Dermis blood vessel endothelial cell (primary cell): ENCODE data around the gene KCNQ1. TPM values are rescaled to one million over a fixed set of nuclear protein-coding genes. Genes with fewer than 3 reads are reported as not detected.

Experiments
- DNase-seq: peaks from one replicate; pipeline ENCODE4 v3.0.0; 2010
- total RNA-seq: library from RNA; depleted of rRNA; stranded (reverse); fragments of >200 nt; gene quantifications from 2 replicates; pipeline ENCODE4 v1.2.3, GENCODE V29; 2014

Gene KCNQ1
- total RNA-seq, 1 donor from 2014 or later: 0.34 TPM

DNA sequence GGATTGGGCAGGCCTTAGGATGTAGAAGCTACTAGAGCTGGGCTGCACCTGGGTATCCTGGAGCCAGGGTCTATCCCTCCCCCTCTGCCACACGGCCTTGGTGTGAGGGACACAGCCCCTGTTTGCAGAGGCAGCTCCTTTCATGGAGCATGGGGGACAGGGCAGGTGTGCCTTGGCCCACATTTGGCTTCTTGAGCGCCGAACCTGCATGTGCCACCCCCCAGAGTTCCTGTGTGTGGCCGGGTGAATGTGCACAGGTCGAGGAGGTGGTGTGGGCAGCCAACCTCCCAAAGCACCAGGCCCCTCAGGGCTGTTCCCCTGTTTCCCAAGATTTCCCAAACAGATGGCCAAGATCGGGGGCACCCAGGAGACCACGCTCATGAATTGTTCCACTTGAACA lies 262.9 kb downstream of the KCNQ1 start:
- no peak for DNase-seq

DNA sequence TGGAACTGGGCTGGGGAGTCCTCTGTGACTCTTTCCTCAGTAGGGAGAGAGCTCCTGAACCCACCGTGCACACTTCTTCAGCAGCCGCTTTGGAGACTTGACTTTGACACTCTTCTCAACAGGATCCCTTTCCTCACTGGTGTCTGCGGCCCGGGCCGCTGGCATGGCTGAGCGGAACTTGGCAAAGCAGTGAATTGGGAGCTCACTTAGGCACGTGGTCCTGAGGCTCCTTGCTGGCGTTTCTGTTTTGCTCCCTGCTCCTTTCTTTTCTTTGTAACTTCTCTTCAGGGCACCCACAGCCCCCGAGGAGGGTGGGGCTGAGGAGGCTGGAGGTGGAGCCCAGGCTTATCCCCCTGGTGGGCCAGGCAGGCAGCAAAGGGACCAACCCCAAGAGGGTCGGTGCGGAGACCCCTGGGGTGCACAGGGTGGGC lies 263.4 kb downstream of the KCNQ1 start:
- DNase-seq: no peak

DNA sequence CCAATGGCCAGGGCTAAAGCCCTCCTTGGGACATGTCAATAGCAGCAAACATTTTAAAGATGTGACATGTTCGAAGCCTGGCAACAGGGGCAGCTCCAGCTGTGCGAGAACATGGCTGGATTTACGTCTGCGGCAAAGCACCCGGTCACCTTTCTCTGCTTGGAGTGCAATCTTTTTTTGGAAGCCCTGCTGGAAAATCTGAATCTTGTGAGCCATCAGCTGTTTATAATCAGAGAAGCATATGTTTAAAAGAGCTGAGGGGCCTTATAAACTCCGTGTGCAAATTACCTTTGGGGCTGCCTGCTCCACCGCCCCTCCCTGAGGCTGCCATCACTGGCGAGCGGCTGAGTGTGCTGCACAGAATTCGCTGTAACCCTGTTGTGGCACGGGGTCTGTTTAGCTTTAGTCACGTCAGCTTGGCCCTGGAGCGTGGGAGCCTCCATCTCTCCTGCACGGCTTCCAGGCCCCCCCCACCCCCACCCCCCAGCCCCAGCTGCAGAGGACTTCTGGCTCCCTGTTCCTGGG lies 264.0 kb downstream of the KCNQ1 start:
- no peak for DNase-seq

GRCh38 chr11:2709429-2709828 lies 264.6 kb downstream of the KCNQ1 start:
- DNase-seq: no peak

- DNase-seq: no peak
Measured at GRCh38 chr11:2711161-2711560, 266.4 kb downstream of the KCNQ1 start.

DNA sequence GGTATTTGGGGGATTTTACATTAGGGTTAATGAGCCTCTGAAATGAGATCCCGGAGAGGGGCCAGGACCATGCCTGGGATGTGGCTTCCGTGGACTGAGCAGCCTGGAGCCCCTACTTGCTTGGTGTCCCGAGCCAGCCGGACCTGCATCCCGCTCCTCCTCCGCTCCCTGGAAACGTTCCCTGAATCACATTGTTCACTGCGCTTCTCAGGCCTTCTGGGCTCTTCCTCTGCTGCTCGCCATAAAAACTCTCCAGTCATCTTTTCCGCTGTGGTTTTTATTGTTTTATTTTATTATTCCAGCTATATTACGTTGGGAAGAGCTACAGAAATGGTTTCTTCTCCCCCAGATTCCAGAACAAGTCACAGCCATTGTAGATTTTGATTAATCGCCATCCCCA lies 268.3 kb downstream of the KCNQ1 start:
- DNase-seq: no peak

DNA sequence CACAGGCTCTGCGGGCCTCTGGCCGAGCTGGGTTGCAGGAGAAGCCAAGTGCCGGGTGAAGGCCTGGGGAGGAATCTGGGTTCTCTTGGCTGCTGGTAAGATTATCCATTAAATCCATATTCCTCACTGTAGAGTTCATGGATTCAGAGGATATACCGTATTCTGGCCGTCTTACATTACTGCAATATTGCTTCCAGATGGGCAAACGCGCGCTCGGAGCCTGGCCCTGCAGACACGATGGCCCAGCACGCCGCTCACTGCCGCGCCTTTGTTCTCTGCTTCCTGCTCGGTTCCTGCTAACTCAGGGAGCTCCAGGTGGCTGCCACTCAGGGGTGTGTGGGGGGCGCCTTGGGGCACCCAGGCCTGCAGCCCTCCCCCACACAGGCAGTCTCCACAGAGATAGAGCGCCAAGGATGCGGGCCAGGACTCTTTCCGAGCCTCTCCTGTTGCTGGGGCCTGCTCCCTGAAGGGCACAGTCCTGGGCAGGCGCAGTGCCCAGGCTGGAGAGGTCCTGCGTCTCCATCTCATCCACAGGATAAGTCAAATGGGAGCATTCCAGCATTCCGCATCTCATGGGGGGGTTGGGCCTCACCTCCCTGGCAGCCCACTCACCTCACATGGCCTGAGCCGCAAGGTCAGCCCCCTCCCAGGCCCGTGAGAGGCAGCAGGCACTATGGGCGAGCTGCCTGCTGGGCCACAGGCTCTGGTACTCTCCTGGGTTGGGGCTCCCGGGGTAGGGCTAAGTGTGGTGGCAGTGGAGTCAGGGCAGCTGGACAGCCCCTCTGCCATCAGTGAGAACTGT lies 269.1 kb downstream of the KCNQ1 start:
- DNase-seq: no peak

DNA sequence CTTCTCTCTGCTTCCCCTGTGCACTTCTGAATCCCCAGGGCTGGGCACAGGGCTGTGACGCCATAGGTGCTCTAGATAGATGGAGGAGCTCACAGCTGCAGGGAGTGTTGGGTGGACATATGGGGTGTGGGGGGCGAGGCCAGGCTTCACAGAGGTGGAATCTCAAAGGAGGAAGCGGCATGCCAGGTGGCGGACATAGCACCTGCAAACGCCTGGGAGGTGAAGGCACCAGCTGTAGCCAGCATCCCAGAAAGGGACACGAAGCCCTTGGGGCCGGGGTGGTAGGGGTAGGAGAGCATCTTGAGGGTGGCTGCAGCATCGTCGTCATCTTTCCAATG lies 269.6 kb downstream of the KCNQ1 start:
- DNase-seq: no peak

GRCh38 chr11:2714871-2715270 lies 270.1 kb downstream of the KCNQ1 start:
- DNase-seq: no peak

DNA sequence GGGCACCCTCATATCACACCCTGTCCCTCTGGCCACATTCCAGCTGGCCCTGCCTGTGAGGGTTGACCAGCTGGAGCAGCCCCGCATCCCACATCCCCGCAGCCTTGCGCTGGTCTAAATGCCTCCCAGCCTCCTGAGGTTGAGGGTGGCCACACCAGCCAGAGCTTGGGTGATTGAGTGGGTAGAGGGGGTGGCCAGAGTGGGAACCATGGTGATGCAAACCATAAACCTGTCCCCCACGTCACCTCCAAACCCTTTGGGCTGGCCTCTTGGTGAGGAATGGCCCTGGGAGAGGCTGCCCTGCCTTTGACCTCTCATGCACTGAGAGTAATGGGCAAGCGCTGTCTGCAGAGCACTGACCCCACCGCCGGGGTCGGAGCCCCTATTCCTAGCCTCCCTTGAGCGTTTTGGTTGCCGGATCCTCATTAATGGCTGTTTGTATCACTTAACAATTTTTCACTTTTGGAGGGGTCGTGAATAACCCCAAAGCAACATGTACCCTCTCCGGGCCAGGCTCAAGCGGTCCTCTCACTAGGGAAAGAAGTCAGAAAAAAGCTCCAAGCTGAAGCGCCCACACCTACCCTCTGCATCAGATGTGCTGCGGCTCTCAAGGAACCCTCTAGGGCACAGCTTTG lies 271.0 kb downstream of the KCNQ1 start:
- no peak for DNase-seq

DNA sequence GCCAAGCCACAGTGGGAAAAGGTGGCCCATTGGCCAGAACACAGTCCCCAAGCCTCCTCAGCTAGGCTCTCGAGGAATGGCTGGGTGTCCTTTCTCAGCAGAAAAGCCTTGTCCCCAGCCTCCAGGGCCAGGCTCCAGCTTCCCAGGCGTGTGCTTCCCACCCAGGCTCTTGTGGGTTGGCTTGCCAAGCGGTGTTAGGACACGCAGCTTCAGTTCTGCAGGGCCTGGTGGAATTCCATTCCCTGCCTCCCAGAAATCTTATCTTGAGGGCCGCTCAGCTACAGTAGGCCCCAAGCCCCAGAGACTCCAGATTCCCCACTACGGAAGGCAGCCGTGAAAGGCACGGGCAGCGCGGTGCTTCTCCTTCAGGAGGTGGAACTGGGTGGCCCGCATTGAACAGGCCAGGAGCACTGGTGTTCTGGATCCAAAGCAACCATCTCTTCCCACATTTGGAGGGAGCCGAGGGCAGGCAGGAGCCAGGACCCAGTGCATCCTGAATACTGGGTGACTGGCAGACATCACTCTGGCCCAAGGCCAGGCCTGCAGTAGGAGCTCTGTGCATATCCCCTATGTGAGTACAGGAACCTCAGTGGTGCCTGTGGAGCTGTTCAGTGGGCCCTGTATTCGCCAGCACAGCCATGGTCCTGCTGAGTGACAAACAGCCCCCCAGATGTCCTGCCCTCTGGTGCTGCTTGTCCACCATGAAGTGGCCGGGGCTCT lies 271.7 kb downstream of the KCNQ1 start:
- DNase-seq: no peak

GRCh38 chr11:2717561-2718325 lies 272.9 kb downstream of the KCNQ1 start:
- DNase-seq: no peak

GRCh38 chr11:2718817-2719438 lies 274.1 kb downstream of the KCNQ1 start:
- no peak for DNase-seq

DNA sequence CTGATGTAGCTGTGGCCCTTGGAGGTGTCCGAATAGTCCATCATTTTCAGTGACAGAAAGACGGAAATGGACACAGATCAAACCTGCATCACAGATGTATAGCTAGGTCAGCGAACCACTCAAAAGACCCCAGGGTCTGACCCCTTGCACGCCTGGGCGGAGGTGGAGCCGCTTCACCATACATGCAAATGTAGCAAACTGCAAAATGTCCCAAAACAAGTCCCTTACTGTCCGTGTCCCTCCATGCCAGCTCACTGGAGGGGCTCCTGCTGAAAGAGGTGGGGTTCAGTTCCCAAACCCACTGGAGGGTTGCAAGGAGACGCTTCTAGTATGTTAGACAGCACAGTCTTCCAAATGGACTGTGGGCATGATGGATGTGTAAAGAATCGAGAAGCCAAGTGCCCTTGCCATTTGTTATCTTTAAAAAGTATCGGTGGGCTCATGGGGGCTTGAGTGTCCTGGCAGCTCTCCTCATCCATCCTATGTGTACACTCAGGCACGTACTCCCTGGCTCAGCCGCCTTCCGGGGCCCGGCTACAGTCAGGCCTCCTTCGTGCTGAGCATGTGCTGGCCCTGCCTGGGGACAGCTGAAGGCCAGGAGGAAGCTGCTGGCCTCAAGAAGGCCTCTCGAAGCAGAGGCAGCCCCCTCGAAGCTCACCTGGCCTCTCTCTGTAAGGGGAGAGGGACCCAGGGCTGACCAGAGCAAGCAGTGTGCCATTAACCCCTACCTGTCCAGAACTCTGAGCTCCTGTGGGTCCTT lies 275.2 kb downstream of the KCNQ1 start:
- no peak for DNase-seq

GRCh38 chr11:2721210-2721916 lies 276.6 kb downstream of the KCNQ1 start:
- no peak for DNase-seq

DNA sequence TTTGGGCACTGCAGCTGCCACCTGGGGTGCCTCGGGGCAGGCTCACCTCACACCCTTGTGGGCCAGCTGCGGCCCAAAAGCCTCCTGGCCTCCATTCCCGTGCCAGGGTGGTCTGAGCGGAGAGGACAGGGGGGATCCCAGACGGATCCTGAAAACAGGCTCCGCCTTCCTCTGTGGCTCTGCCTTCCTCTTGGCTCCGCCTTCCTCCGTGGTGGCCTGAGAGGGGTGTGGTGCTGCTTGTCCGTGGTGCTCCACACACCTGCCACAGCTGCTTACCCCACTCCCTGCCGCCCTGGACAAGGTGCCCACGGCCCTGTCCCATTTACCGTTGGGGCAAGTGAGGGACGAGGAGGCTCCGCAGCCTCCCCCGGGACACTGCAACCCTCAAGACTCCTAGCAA lies 278.1 kb downstream of the KCNQ1 start:
- no peak for DNase-seq

- no peak for DNase-seq
Measured at GRCh38 chr11:2724104-2724503, 279.3 kb downstream of the KCNQ1 start.

GRCh38 chr11:2724653-2725367 lies 280.0 kb downstream of the KCNQ1 start:
- DNase-seq: no peak

- no peak for DNase-seq
Measured at GRCh38 chr11:2725368-2726300, 280.8 kb downstream of the KCNQ1 start.
